ENCODE results near the gene TECPR2.

TECPR2 gene

GRCh38 chr14:102346645-102347044, 16.1 kb upstream of the TECPR2 start:
- no peak for TF ChIP-seq POLR2AphosphoS5 (IDR thresholded peaks at IDR 0.05; ENCODE audit: low read depth, low read length)
- no peak for TF ChIP-seq FOXP2 (optimal IDR thresholded peaks at IDR 0.05; ENCODE audit: borderline replicate concordance, extremely low read depth, extremely low read length, insufficient read depth)
- no peak for TF ChIP-seq REST (IDR thresholded peaks at IDR 0.05; ENCODE audit: insufficient read depth in 1 of 2, low read depth in 2 of 2, low read length in 2 of 2)
- no peak for TF ChIP-seq SIN3A (IDR thresholded peaks at IDR 0.05; ENCODE audit: borderline replicate concordance, insufficient read depth, low read length)
- TF ChIP-seq TAF1 (IDR thresholded peaks at IDR 0.05; ENCODE audit: borderline replicate concordance, insufficient read depth, low read length): no peak

- TF ChIP-seq SIN3A (IDR thresholded peaks at IDR 0.05; ENCODE audit: borderline replicate concordance, insufficient read depth, low read length) (no peak), POLR2AphosphoS5 (IDR thresholded peaks at IDR 0.05; ENCODE audit: low read depth, low read length) (no peak), FOXP2 (optimal IDR thresholded peaks at IDR 0.05; ENCODE audit: borderline replicate concordance, extremely low read depth, extremely low read length, insufficient read depth) (no peak), REST (IDR thresholded peaks at IDR 0.05; ENCODE audit: insufficient read depth in 1 of 2, low read depth in 2 of 2, low read length in 2 of 2) (no peak), TAF1 (IDR thresholded peaks at IDR 0.05; ENCODE audit: borderline replicate concordance, insufficient read depth, low read length) (no peak)
These were observed 14.4 kb upstream of the TECPR2 start for GRCh38 chr14:102348376-102348775.

- TF ChIP-seq REST (IDR thresholded peaks at IDR 0.05; ENCODE audit: insufficient read depth in 1 of 2, low read depth in 2 of 2, low read length in 2 of 2) (no peak), TAF1 (IDR thresholded peaks at IDR 0.05; ENCODE audit: borderline replicate concordance, insufficient read depth, low read length) (no peak)
These were observed 11.7 kb upstream of the TECPR2 start for GRCh38 chr14:102351023-102351422.

- TF ChIP-seq FOXP2 (optimal IDR thresholded peaks at IDR 0.05; ENCODE audit: borderline replicate concordance, extremely low read depth, extremely low read length, insufficient read depth): no peak
- TF ChIP-seq SIN3A (IDR thresholded peaks at IDR 0.05; ENCODE audit: borderline replicate concordance, insufficient read depth, low read length): no peak
- TF ChIP-seq REST (IDR thresholded peaks at IDR 0.05; ENCODE audit: insufficient read depth in 1 of 2, low read depth in 2 of 2, low read length in 2 of 2): no peak
- no peak for TF ChIP-seq POLR2AphosphoS5 (IDR thresholded peaks at IDR 0.05; ENCODE audit: low read depth, low read length)
- TF ChIP-seq TAF1 (IDR thresholded peaks at IDR 0.05; ENCODE audit: borderline replicate concordance, insufficient read depth, low read length): no peak
These were observed 10.5 kb upstream of the TECPR2 start for GRCh38 chr14:102352213-102352612.

DNA sequence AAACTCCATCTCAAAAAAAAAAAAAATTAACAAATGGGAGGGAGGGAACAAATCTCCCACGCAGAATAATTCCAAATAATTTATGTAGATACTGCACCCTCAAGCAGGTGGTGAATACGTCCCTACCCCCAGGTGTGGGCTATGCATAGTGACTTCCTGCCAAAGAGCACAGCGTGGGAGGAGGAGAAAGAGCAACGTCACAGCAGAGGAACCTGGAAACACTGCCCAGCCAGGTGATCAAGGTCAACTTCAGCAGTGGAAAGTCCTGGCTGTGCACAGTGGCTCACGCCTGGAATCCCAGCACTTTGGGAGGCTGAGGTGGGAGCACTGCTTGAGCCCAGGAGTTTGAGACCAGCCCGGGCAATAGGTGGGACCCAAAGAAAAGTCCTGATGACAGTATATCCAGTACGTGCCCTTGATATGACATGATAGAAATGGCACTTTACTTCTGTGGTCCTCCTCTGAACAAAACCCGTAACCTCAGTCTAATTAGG, 9.6 kb upstream of the TECPR2 start:
- TF ChIP-seq REST (IDR thresholded peaks at IDR 0.05; ENCODE audit: insufficient read depth in 1 of 2, low read depth in 2 of 2, low read length in 2 of 2) (no peak), SIN3A (IDR thresholded peaks at IDR 0.05; ENCODE audit: borderline replicate concordance, insufficient read depth, low read length) (no peak), TAF1 (IDR thresholded peaks at IDR 0.05; ENCODE audit: borderline replicate concordance, insufficient read depth, low read length) (no peak), POLR2AphosphoS5 (IDR thresholded peaks at IDR 0.05; ENCODE audit: low read depth, low read length) (no peak), FOXP2 (optimal IDR thresholded peaks at IDR 0.05; ENCODE audit: borderline replicate concordance, extremely low read depth, extremely low read length, insufficient read depth) (no peak)
